HEK293T (cell line): ENCODE results near the gene ASS1.

Experiments
- BHLHE40 ChIP-seq: fragments of 450-650 bp; IDR thresholded peaks from 2 replicates; pipeline ENCODE4 v1.6.1; 2016; ENCODE audit warnings: mild to moderate bottlenecking, moderate library complexity, borderline replicate concordance
- HDGF ChIP-seq: fragments of 450-650 bp; IDR thresholded peaks from 2 replicates; pipeline ENCODE4 v1.6.1; 2017; ENCODE audit warnings: antibody characterized with exemption, borderline replicate concordance

DNA sequence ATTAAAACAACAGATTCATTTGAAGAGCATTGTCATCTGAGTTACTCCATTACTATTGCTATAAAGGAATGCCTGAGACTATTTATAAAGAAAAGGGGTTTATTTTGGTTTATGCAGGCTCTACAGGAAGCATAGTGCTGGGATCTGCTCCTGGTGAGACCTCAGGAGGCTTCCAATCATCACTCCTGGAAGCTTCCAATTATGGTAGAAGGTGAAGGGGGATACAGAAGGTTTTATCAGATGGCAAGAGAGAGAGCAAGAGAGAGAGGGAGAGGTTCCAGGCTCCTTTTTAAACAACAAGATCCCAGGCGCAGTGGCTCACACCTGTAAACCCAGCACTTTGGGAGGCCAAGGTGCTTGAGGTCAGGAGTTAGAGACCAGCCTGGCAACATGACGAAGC lies 63.5 kb downstream of the ASS1 start:
- TF ChIP-seq HDGF (no peak), BHLHE40 (no peak)
